Measurements from ENCODE around the gene EID2B. TPM values are rescaled to one million over a fixed set of nuclear protein-coding genes. Genes with fewer than 3 reads are reported as not detected.

The EID2B gene
- polyA plus RNA-seq, 2 of the 4 experiments (the other 2 are of a cell fraction): 9.3 to 10.9 TPM

GRCh38 chr19:39539165-39539517, 6.5 kb upstream of the EID2B start:
- ChIA-PET POLR2A (interaction anchor here (0.5 to 2.3 kb wide), 6 partner anchors 9 to 1214 kb away, joined by 3 to 15 read pairs (median 5); partner anchors contain the start of genes RPS16, SUPT5H and TIMM50), CTCF (interaction anchor here (1.1 to 25.5 kb wide), 16 partner anchors 12 to 302 kb away, joined by 3 to 585 read pairs (median 14); partner anchors contain the start of gene DLL3)
- peak overlapping the region; percentile 88 to 89 for H3K27ac ChIP-seq

GRCh38 chr19:39533791-39534190, 1.1 kb upstream of the EID2B start:
- H3K4me2 ChIP-seq: no peak overlapping the region
- FAIRE-seq: no peak
- CTCF ChIA-PET: interaction anchor here (1.0 to 14.2 kb wide), 26 partner anchors 9 to 430 kb away, joined by 3 to 299 read pairs (median 21); partner anchors contain the start of genes DLL3, MED29, PAF1 and PLEKHG2
- POLR2A ChIA-PET: interaction anchor here (0.6 to 3.4 kb wide), 3 partner anchors 93 to 300 kb away, joined by 4 to 40 read pairs (median 18); partner anchors contain the start of genes DYRK1B and RPS16
- DNase-seq (ENCODE audit: low read depth in 1 of 2, low spot score in 1 of 2): no peak
- H3K27ac ChIP-seq: no peak overlapping the region
- TF ChIP-seq SREBF2 (IDR thresholded peaks at IDR 0.05): no peak
- no peak for TF ChIP-seq POLR2A (IDR thresholded peaks at IDR 0.05; ENCODE audit: low read length)
- no peak for TF ChIP-seq HES2 (IDR thresholded peaks at IDR 0.05)
- TF ChIP-seq ZC3H11A (IDR thresholded peaks at IDR 0.05): no peak
- TF ChIP-seq TP53 (CRISPR knock-in tag; IDR thresholded peaks at IDR 0.05): no peak
- TF ChIP-seq PHF8 (IDR thresholded peaks at IDR 0.05; ENCODE audit: borderline replicate concordance, low read depth): no peak
- no peak for TF ChIP-seq HEYL (CRISPR knock-in tag; IDR thresholded peaks at IDR 0.05)
- no peak for TF ChIP-seq ATOH8 (CRISPR knock-in tag; IDR thresholded peaks at IDR 0.05; ENCODE audit: low read depth)
- WGBS (ENCODE audit: missing lambda C conversion rate): 37% methylated on average over 3 of the region's 3 CpGs
- no peak for ATAC-seq
- H3K9me3 ChIP-seq: no peaks in the 10 kb centered on the region
- H3K4me3 ChIP-seq: no peak overlapping the region
- peaks cover 21% of the 10 kb centered on the region for H3K4me1 ChIP-seq

More at GRCh38 chr19:39539165-39539517, 6.5 kb upstream of the EID2B start:
- DNase-seq (ENCODE audit: low read depth in 1 of 2, low spot score in 1 of 2) (peak in 1 of 2 experiments; percentile 78), FAIRE-seq (no peak), ATAC-seq (peak in 1 of 2 experiments; percentile 16; a peak in 1 of 6 replicates)
- 7% methylated on average over 10 of the region's 10 CpGs for WGBS (ENCODE audit: missing lambda C conversion rate)
- Histone ChIP-seq H3K4me1 (peaks cover 15% of the 10 kb centered on the region), H3K4me3 (peak overlapping the region; percentile 68), H3K9me3 (no peaks in the 10 kb centered on the region), H3K4me2 (peak overlapping the region; percentile 91)
- peak; percentile 70 for TF ChIP-seq REST (IDR thresholded peaks at IDR 0.05)
- TF ChIP-seq RARB (CRISPR knock-in tag; IDR thresholded peaks at IDR 0.05): no peak
- TF ChIP-seq CHD2 (IDR thresholded peaks at IDR 0.05; ENCODE audit: low read length, partially characterized antibody): peak; percentile 88

- peak overlapping the region; percentile 61 for H3K4me2 ChIP-seq
- no peak overlapping the region; a peak in 1 of 6 replicates for H3K27ac ChIP-seq
- no peaks in the 10 kb centered on the region for H3K9me3 ChIP-seq
- ATAC-seq: peak; percentile 5 to 39; a peak in 3 of 6 replicates
- peaks cover 14% of the 10 kb centered on the region for H3K4me1 ChIP-seq
- H3K4me3 ChIP-seq: 0 out of 3 replicates have a peak overlapping the region, but pooled peaks have one; percentile 3
- no peak for FAIRE-seq
- WGBS (ENCODE audit: missing lambda C conversion rate): 28% methylated on average over 12 of the region's 12 CpGs
- TF ChIP-seq, protein P1, sequence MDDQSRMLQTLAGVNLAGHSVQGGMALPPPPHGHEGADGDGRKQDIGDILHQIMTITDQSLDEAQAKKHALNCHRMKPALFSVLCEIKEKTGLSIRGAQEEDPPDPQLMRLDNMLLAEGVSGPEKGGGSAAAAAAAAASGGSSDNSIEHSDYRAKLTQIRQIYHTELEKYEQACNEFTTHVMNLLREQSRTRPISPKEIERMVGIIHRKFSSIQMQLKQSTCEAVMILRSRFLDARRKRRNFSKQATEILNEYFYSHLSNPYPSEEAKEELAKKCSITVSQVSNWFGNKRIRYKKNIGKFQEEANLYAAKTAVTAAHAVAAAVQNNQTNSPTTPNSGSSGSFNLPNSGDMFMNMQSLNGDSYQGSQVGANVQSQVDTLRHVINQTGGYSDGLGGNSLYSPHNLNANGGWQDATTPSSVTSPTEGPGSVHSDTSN (IDR thresholded peaks at IDR 0.05): no peak
- no peak for TF ChIP-seq SREBF2 (IDR thresholded peaks at IDR 0.05)
- TF ChIP-seq HMGXB4 (CRISPR knock-in tag; IDR thresholded peaks at IDR 0.05; ENCODE audit: borderline replicate concordance): no peak
- TF ChIP-seq HOXB13 (CRISPR knock-in tag; IDR thresholded peaks at IDR 0.05; ENCODE audit: low read depth): 0 out of 2 replicates have a peak, but pooled peaks have one; percentile 21
- TF ChIP-seq JUN (IDR thresholded peaks at IDR 0.05): no peak
- TF ChIP-seq POLR2AphosphoS2 (conservative IDR thresholded peaks at IDR 0.05; ENCODE audit: low read length): no peak
- TF ChIP-seq ESRRA (IDR thresholded peaks at IDR 0.05; ENCODE audit: borderline replicate concordance, low read length): no peak
- TF ChIP-seq EP300 (IDR thresholded peaks at IDR 0.05): no peak
- ChIA-PET POLR2A (interaction anchor here (0.6 to 3.4 kb wide), 9 partner anchors 52 to 301 kb away, joined by 3 to 40 read pairs (median 4); partner anchors contain the start of genes DYRK1B, RPS16, SUPT5H and TIMM50), CTCF (interaction anchor here (0.6 to 14.2 kb wide), 40 partner anchors 9 to 831 kb away, joined by 3 to 299 read pairs (median 10); partner anchors contain the start of genes DLL3, MED29, PAF1 and PLEKHG2)
- no peak for DNase-seq (ENCODE audit: low read depth in 1 of 2, low spot score in 1 of 2)
Measured at GRCh38 chr19:39533003-39533512, 406 bp upstream of the EID2B start.
